PC-3 (cell line): ENCODE measurements around the gene HLCS. TPM values are rescaled to one million over a fixed set of nuclear protein-coding genes. Genes with fewer than 3 reads are reported as not detected.

Experiments
- ATAC-seq: fragments of 200-7000 bp; cut with Tn5 transposase; 2 replicates; pipeline ENCODE4 v1.9.1; 2020; ENCODE audit warnings: mild to moderate bottlenecking, moderate library complexity
- Bru-seq: library from RNA; stranded (reverse); fragments of 400-500 nt; gene quantifications from one replicate; lab custom pipeline; 2021; lab: Mats Ljungman, UMichigan
- BruChase-seq, 2 experiments: library from RNA; stranded (reverse); fragments of 400-500 nt; gene quantifications; one replicate each; lab custom pipeline; 2021; lab: Mats Ljungman, UMichigan
- BruUV-seq: library from RNA; stranded (reverse); fragments of 400-500 nt; replicated peaks from 2 replicates; lab custom pipeline; 2021; lab: Mats Ljungman, UMichigan
- CTCF ChIA-PET: fragments of 300-600 bp; sonication (Branson Sonifier 250); formaldehyde crosslinking; loops from one replicate; lab custom pipeline; 2022; ENCODE audit warnings: antibody characterized with exemption; lab: Charles Lee
- POLR2A ChIA-PET: fragments of 300-600 bp; sonication (Branson Sonifier 250); formaldehyde crosslinking; loops from one replicate; lab custom pipeline; 2022; ENCODE audit warnings: antibody characterized with exemption; ENCODE audit not compliant: unreplicated experiment; lab: Charles Lee
- DNase-seq: peaks from one replicate; pipeline ENCODE4 v3.0.0-alpha.2; 2015
- H2AFZ ChIP-seq: fragments of 300-600 bp; sonication (generic); 2 replicates; pipeline ENCODE4 v1.6.0; 2016; ENCODE audit warnings: antibody characterized with exemption, low read length
- H3F3A ChIP-seq: fragments of 300-600 bp; sonication (generic); one replicate; pipeline ENCODE4 v1.6.0; 2017; ENCODE audit warnings: antibody characterized with exemption, low read length, control low read depth, mild to moderate bottlenecking; ENCODE audit not compliant: unreplicated experiment
- H3K27ac ChIP-seq: fragments of 300-600 bp; sonication (generic); 2 replicates; pipeline ENCODE4 v1.5.1; 2016; ENCODE audit warnings: mild to moderate bottlenecking, low read length
- H3K27me3 ChIP-seq: fragments of 300-600 bp; sonication (generic); 2 replicates; pipeline ENCODE4 v1.6.1; 2016; ENCODE audit warnings: low read length, mixed read lengths
- H3K36me3 ChIP-seq: fragments of 300-600 bp; sonication (generic); 2 replicates; pipeline ENCODE4 v1.6.1; 2016; ENCODE audit warnings: low read depth, mixed run types, low read length, mixed read lengths
- H3K4me1 ChIP-seq: fragments of 300-600 bp; sonication (generic); 2 replicates; pipeline ENCODE4 v1.5.1; 2016; ENCODE audit warnings: low read length; ENCODE audit not compliant: insufficient read depth
- H3K4me2 ChIP-seq: fragments of 300-600 bp; sonication (generic); 2 replicates; pipeline ENCODE4 v1.6.0; 2016; ENCODE audit warnings: low read length
- H3K4me3 ChIP-seq: fragments of 300-600 bp; sonication (generic); 2 replicates; pipeline ENCODE4 v1.5.1; 2016; ENCODE audit warnings: mild to moderate bottlenecking, low read length, mixed read lengths
- H3K79me2 ChIP-seq: fragments of 300-600 bp; sonication (generic); 2 replicates; pipeline ENCODE4 v1.6.1; 2017; ENCODE audit warnings: low read length, mixed read lengths
- H3K9ac ChIP-seq: fragments of 300-600 bp; sonication (generic); 2 replicates; pipeline ENCODE4 v1.6.0; 2016; ENCODE audit warnings: mild to moderate bottlenecking, low read length
- H3K9me2 ChIP-seq: fragments of 300-600 bp; sonication (generic); replicated peaks from 2 replicates; pipeline ENCODE4 v1.6.1; 2016; ENCODE audit warnings: mixed run types, low read length, mixed read lengths
- H3K9me3 ChIP-seq: fragments of 300-600 bp; sonication (generic); 2 replicates; pipeline ENCODE4 v1.6.1; 2016; ENCODE audit warnings: low read length, mixed read lengths
- H4K20me1 ChIP-seq: fragments of 300-600 bp; sonication (generic); 2 replicates; pipeline ENCODE4 v1.6.1; 2016; ENCODE audit warnings: low read length, mixed read lengths
- CTCF ChIP-seq: fragments of 300-600 bp; sonication (generic); conservative IDR thresholded peaks from 2 replicates; pipeline ENCODE4 v1.5.1; 2017; ENCODE audit warnings: antibody characterized with exemption, low read depth, mild to moderate bottlenecking, low read length
- EZH2 ChIP-seq: fragments of 300-600 bp; sonication (generic); IDR thresholded peaks from one replicate; pipeline ENCODE4 v1.6.1; 2017; ENCODE audit warnings: antibody characterized with exemption, mild to moderate bottlenecking, low read length; ENCODE audit not compliant: unreplicated experiment
- EZH2phosphoT487 ChIP-seq: fragments of 300-600 bp; sonication (generic); IDR thresholded peaks from 2 replicates; pipeline ENCODE4 v1.6.1; 2018; ENCODE audit warnings: mild to moderate bottlenecking, antibody characterized with exemption, low read length, borderline replicate concordance
- intact Hi-C: fragments of 100-400 bp; cut with micrococcal nuclease; formaldehyde crosslinking; loops from 2 replicates; pipeline ENCODE4 v1.9.0; 2023
- long read RNA-seq: library from polyadenylated mRNA; unstranded; transcript quantifications from one replicate; pipeline ENCODE4 v2.0.0, GENCODE V29; 2021; ENCODE audit not compliant: unreplicated experiment
- total RNA-seq: library from RNA; depleted of rRNA; stranded (reverse); fragments of >200 nt; gene quantifications from 2 replicates; pipeline ENCODE4 v1.2.3, GENCODE V29; 2014; rRNA removed

Gene HLCS
- total RNA-seq (31.7 and 44.1 TPM in 2 replicates), Bru-seq, nascent RNA (percentile 92 among the genes with signal in this experiment), BruChase-seq, experiment 1, labeled RNA remaining after a 6-hour chase (percentile 82 among the genes with signal in this experiment), BruChase-seq, experiment 2, labeled RNA remaining after a 2-hour chase (percentile 92 among the genes with signal in this experiment)
- long read RNA-seq, full-length matches to known transcripts: 2 of 123 reads
- long read RNA-seq, partial matches to known transcripts: 21 of 123 reads
- long read RNA-seq, other reads (novel, unspliced or antisense): 100 of 123 reads

- H3K27ac ChIP-seq: peak within 1 kb of the TSS; percentile 71
- ChIA-PET CTCF (interaction anchor here (0.5 to 2.0 kb wide), 7 partner anchors 10 to 836 kb away, joined by 3 to 16 read pairs (median 3); no protein-coding TSS in a partner anchor), POLR2A (interaction anchor here (0.6 to 0.8 kb wide), 8 partner anchors 10 to 291 kb away, joined by 3 to 10 read pairs (median 4); no protein-coding TSS in a partner anchor)
- DNase-seq (peak; percentile 85), ATAC-seq (peak; percentile 88)
- no peaks in the 10 kb centered on the region for H4K20me1 ChIP-seq
- peak within 1 kb of the TSS; percentile 85 for H2AFZ ChIP-seq
- peak within 1 kb of the TSS; percentile 93 for H3K9ac ChIP-seq
- no peaks in the 10 kb centered on the region for H3K9me3 ChIP-seq
- peak within 1 kb of the TSS; percentile 96 for H3K4me2 ChIP-seq
- H3F3A ChIP-seq: no peaks in the 10 kb centered on the region
- peak within 1 kb of the TSS; percentile 95 for H3K4me3 ChIP-seq
- TF ChIP-seq CTCF: no peak
- no peak for TF ChIP-seq EZH2
- TF ChIP-seq EZH2phosphoT487: 0 out of 2 replicates have a peak, but pooled peaks have one; percentile 40
- intact Hi-C loops: loop anchor here (1.0 kb wide), 1 partner anchor 27 kb away; no protein-coding TSS in a partner anchor
- H3K79me2 ChIP-seq: peaks cover 45% of the 10 kb centered on the region
- no peaks in the 10 kb centered on the region for H3K9me2 ChIP-seq
- BruUV-seq: no TSS peak
- peaks cover 20% of the 10 kb centered on the region for H3K4me1 ChIP-seq
- no peaks in the 10 kb centered on the region for H3K27me3 ChIP-seq
- peaks cover 2% of the 10 kb centered on the region; the same call in 1 of the 2 replicates for H3K36me3 ChIP-seq
Observed at GRCh38 chr21:36966066-36966820, at the start of gene HLCS. Gene HLCS (minus strand): TSS chr21:36966669. CDS start chr21:36966638, 31 bp downstream.

GRCh38 chr21:37009740-37010341, 43.4 kb upstream of the HLCS start:
- Histone ChIP-seq H3K79me2 (no peaks in the 10 kb centered on the region), H3K27me3 (no peaks in the 10 kb centered on the region), H3K4me2 (peak overlapping the region; percentile 92), H3K4me1 (peaks cover 13% of the 10 kb centered on the region; the same call in 1 of the 2 replicates), H3K36me3 (no peaks in the 10 kb centered on the region), H3K9ac (peak overlapping the region; percentile 65), H3F3A (no peaks in the 10 kb centered on the region), H3K9me2 (no peaks in the 10 kb centered on the region), H3K9me3 (no peaks in the 10 kb centered on the region), H3K4me3 (peak overlapping the region; percentile 76), H2AFZ (peak overlapping the region; percentile 95), H4K20me1 (no peaks in the 10 kb centered on the region), H3K27ac (no peak overlapping the region)
- BruUV-seq: no TSS peak
- ATAC-seq: peak; percentile 95
- TF ChIP-seq CTCF: peak; percentile 92
- TF ChIP-seq EZH2phosphoT487: no peak
- TF ChIP-seq EZH2: no peak
- intact Hi-C loops: loop anchor here (1.0 to 5.0 kb wide), 3 partner anchors 33 to 145 kb away; no protein-coding TSS in a partner anchor
- DNase-seq: peak; percentile 93
- POLR2A ChIA-PET: interaction anchor here (0.6 kb wide), 1 partner anchor 52 kb away, joined by 4 read pairs; no protein-coding TSS in a partner anchor
- CTCF ChIA-PET: interaction anchor here (0.5 to 1.3 kb wide), 10 partner anchors 12 to 293 kb away, joined by 3 to 37 read pairs (median 3); no protein-coding TSS in a partner anchor
